ENCODE results near the gene SHKBP1. TPM values are rescaled to one million over a fixed set of nuclear protein-coding genes. Genes with fewer than 3 reads are reported as not detected.
"Not testable (repeated sequence)": the region's sequence is repeated elsewhere in the genome, so short reads cannot be mapped to it uniquely, and the experiment has no call there.

Gene SHKBP1
- total RNA-seq, 1 donor from 2014 or later: 102 TPM

GRCh38 chr19:40564535-40564934 lies 12.1 kb upstream of the SHKBP1 start:
- Mint-ChIP-seq H3K27me3 (ENCODE audit: insufficient read depth) (peaks cover 44% of the 10 kb centered on the region), H3K27ac (peak overlapping the region; percentile 23)
- intact Hi-C loops (cut with micrococcal nuclease); H3K4me3 Mint-ChIP-seq; H3K36me3 Mint-ChIP-seq (ENCODE audit: low read depth); H3K4me1 Mint-ChIP-seq (ENCODE audit: low read depth); DNase-seq (ENCODE audit: low spot score); H3K9me3 Mint-ChIP-seq: not testable (repeated sequence)

- Mint-ChIP-seq H3K4me1 (ENCODE audit: low read depth) (peaks cover 8% of the 10 kb centered on the region), H3K36me3 (ENCODE audit: low read depth) (peaks cover 2% of the 10 kb centered on the region), H3K4me3 (no peak overlapping the region), H3K27ac (no peak overlapping the region), H3K27me3 (ENCODE audit: insufficient read depth) (peaks cover 48% of the 10 kb centered on the region), H3K9me3 (no peaks in the 10 kb centered on the region)
- no peak for DNase-seq (ENCODE audit: low spot score)
- intact Hi-C loops (cut with micrococcal nuclease): no loop called here
Observed at GRCh38 chr19:40565355-40565754, 11.3 kb upstream of the SHKBP1 start.

- Mint-ChIP-seq H3K4me1 (ENCODE audit: low read depth) (peaks cover 12% of the 10 kb centered on the region), H3K27me3 (ENCODE audit: insufficient read depth) (peaks cover 50% of the 10 kb centered on the region), H3K9me3 (no peaks in the 10 kb centered on the region), H3K36me3 (ENCODE audit: low read depth) (peaks cover 2% of the 10 kb centered on the region), H3K27ac (no peak overlapping the region), H3K4me3 (no peak overlapping the region)
- no peak for DNase-seq (ENCODE audit: low spot score)
- intact Hi-C loops (cut with micrococcal nuclease): no loop called here
Observed at GRCh38 chr19:40565910-40566495, 10.7 kb upstream of the SHKBP1 start.

GRCh38 chr19:40567040-40567749 lies 9.5 kb upstream of the SHKBP1 start:
- H3K27me3 Mint-ChIP-seq (ENCODE audit: insufficient read depth): peaks cover 50% of the 10 kb centered on the region
- no peak for DNase-seq (ENCODE audit: low spot score)
- H3K9me3 Mint-ChIP-seq: no peaks in the 10 kb centered on the region
- no peak overlapping the region for H3K27ac Mint-ChIP-seq
- H3K36me3 Mint-ChIP-seq (ENCODE audit: low read depth): peaks cover 2% of the 10 kb centered on the region
- intact Hi-C loops (cut with micrococcal nuclease): no loop called here
- peaks cover 14% of the 10 kb centered on the region for H3K4me1 Mint-ChIP-seq (ENCODE audit: low read depth)
- no peak overlapping the region for H3K4me3 Mint-ChIP-seq

- no peak overlapping the region for H3K4me3 Mint-ChIP-seq
Observed at GRCh38 chr19:40567750-40568494, 8.8 kb upstream of the SHKBP1 start.

GRCh38 chr19:40570313-40571004 lies 6.2 kb upstream of the SHKBP1 start:
- intact Hi-C loops (cut with micrococcal nuclease): loop anchor here (1.0 to 2.0 kb wide), 7 partner anchors 8 to 166 kb away; no protein-coding TSS in a partner anchor
- Mint-ChIP-seq H3K4me3 (peak overlapping the region; percentile 65), H3K36me3 (ENCODE audit: low read depth) (peaks cover 2% of the 10 kb centered on the region), H3K4me1 (ENCODE audit: low read depth) (peaks cover 14% of the 10 kb centered on the region), H3K9me3 (no peaks in the 10 kb centered on the region), H3K27ac (peak overlapping the region; percentile 72), H3K27me3 (ENCODE audit: insufficient read depth) (peaks cover 38% of the 10 kb centered on the region)
- peak; percentile 97 for DNase-seq (ENCODE audit: low spot score)

More at GRCh38 chr19:40567750-40568494, 8.8 kb upstream of the SHKBP1 start:
- intact Hi-C loops (cut with micrococcal nuclease): no loop called here
- Mint-ChIP-seq H3K27ac (no peak overlapping the region), H3K4me1 (ENCODE audit: low read depth) (peaks cover 14% of the 10 kb centered on the region), H3K36me3 (ENCODE audit: low read depth) (peaks cover 2% of the 10 kb centered on the region), H3K9me3 (no peaks in the 10 kb centered on the region), H3K27me3 (ENCODE audit: insufficient read depth) (peaks cover 50% of the 10 kb centered on the region)
- no peak for DNase-seq (ENCODE audit: low spot score)

GRCh38 chr19:40571005-40571318 lies 5.7 kb upstream of the SHKBP1 start:
- Mint-ChIP-seq H3K4me3 (peak overlapping the region; percentile 64), H3K9me3 (no peaks in the 10 kb centered on the region), H3K27ac (peak overlapping the region; percentile 72), H3K27me3 (ENCODE audit: insufficient read depth) (peaks cover 35% of the 10 kb centered on the region), H3K4me1 (ENCODE audit: low read depth) (peaks cover 16% of the 10 kb centered on the region), H3K36me3 (ENCODE audit: low read depth) (peaks cover 2% of the 10 kb centered on the region)
- no peak for DNase-seq (ENCODE audit: low spot score)
- intact Hi-C loops (cut with micrococcal nuclease): loop anchor here (1.0 to 2.0 kb wide), 3 partner anchors 22 to 167 kb away; no protein-coding TSS in a partner anchor

- Mint-ChIP-seq H3K4me1 (ENCODE audit: low read depth) (peaks cover 18% of the 10 kb centered on the region), H3K9me3 (no peaks in the 10 kb centered on the region), H3K27me3 (ENCODE audit: insufficient read depth) (peaks cover 28% of the 10 kb centered on the region), H3K27ac (no peak overlapping the region), H3K36me3 (ENCODE audit: low read depth) (peaks cover 2% of the 10 kb centered on the region), H3K4me3 (no peak overlapping the region)
- intact Hi-C loops (cut with micrococcal nuclease): loop anchor here (1.0 to 2.0 kb wide), 3 partner anchors 23 to 168 kb away; no protein-coding TSS in a partner anchor
- DNase-seq (ENCODE audit: low spot score): no peak
Observed at GRCh38 chr19:40571831-40572495, 4.7 kb upstream of the SHKBP1 start.

- Mint-ChIP-seq H3K36me3 (ENCODE audit: low read depth) (peaks cover 6% of the 10 kb centered on the region), H3K27me3 (ENCODE audit: insufficient read depth) (peaks cover 2% of the 10 kb centered on the region), H3K27ac (peak overlapping the region; percentile 34), H3K4me3 (peak overlapping the region; percentile 59), H3K9me3 (no peaks in the 10 kb centered on the region), H3K4me1 (ENCODE audit: low read depth) (peaks cover 23% of the 10 kb centered on the region)
- intact Hi-C loops (cut with micrococcal nuclease): no loop called here
- DNase-seq (ENCODE audit: low spot score): no peak
Observed at GRCh38 chr19:40575326-40575725, 1.3 kb upstream of the SHKBP1 start.

GRCh38 chr19:40576151-40576584 lies 505 bp upstream of the SHKBP1 start:
- DNase-seq (ENCODE audit: low spot score): no peak
- Mint-ChIP-seq H3K27me3 (ENCODE audit: insufficient read depth) (no peaks in the 10 kb centered on the region), H3K4me1 (ENCODE audit: low read depth) (peaks cover 17% of the 10 kb centered on the region), H3K4me3 (peak overlapping the region; percentile 86), H3K27ac (peak overlapping the region; percentile 71), H3K9me3 (no peaks in the 10 kb centered on the region), H3K36me3 (ENCODE audit: low read depth) (peaks cover 11% of the 10 kb centered on the region)
- intact Hi-C loops (cut with micrococcal nuclease): loop anchor here (1.0 kb wide), 3 partner anchors 29 to 47 kb away; no protein-coding TSS in a partner anchor

GRCh38 chr19:40578442-40578908 lies 1.8 kb downstream of the SHKBP1 start:
- H3K27me3 Mint-ChIP-seq (ENCODE audit: insufficient read depth): no peaks in the 10 kb centered on the region
- peak overlapping the region; percentile 86 for H3K4me3 Mint-ChIP-seq
- DNase-seq (ENCODE audit: low spot score): no peak
- H3K4me1 Mint-ChIP-seq (ENCODE audit: low read depth): peaks cover 17% of the 10 kb centered on the region
- peak overlapping the region; percentile 5 for H3K27ac Mint-ChIP-seq
- intact Hi-C loops (cut with micrococcal nuclease): loop anchor here (1.0 kb wide), 1 partner anchor 8 kb away; no protein-coding TSS in a partner anchor
- H3K9me3 Mint-ChIP-seq: no peaks in the 10 kb centered on the region
- H3K36me3 Mint-ChIP-seq (ENCODE audit: low read depth): peaks cover 23% of the 10 kb centered on the region

GRCh38 chr19:40580619-40581018 lies 3.9 kb downstream of the SHKBP1 start:
- Mint-ChIP-seq H3K36me3 (ENCODE audit: low read depth) (peaks cover 34% of the 10 kb centered on the region), H3K4me3 (no peak overlapping the region), H3K4me1 (ENCODE audit: low read depth) (peaks cover 18% of the 10 kb centered on the region), H3K27ac (no peak overlapping the region), H3K9me3 (no peaks in the 10 kb centered on the region), H3K27me3 (ENCODE audit: insufficient read depth) (no peaks in the 10 kb centered on the region)
- intact Hi-C loops (cut with micrococcal nuclease): no loop called here
- DNase-seq (ENCODE audit: low spot score): no peak
